Tibial nerve (tissue), 4 donors: ENCODE results near the gene DDX54.

ENCODE experiments used
- CTCF ChIP-seq, 5 experiments: fragments of 200-600 bp in 3 of 5; fragments of 450-650 bp in 2 of 5; sonication (generic) in 3 of 5; IDR thresholded peaks; one replicate each; pipeline ENCODE4 v1.5.1; 2016 to 2019; ENCODE audit warnings: antibody characterized with exemption in 5 of 5, mild to moderate bottlenecking in 3 of 5, moderate library complexity in 2 of 5
- EP300 ChIP-seq, 2 donors: sonication (generic); formaldehyde crosslinking; IDR thresholded peaks; one replicate each; pipeline ENCODE4 v1.6.1; 2017; ENCODE audit warnings: antibody characterized with exemption in 2 of 2, mild to moderate bottlenecking in 1 of 2
- POLR2A ChIP-seq, 2 donors: fragments of 450-650 bp; IDR thresholded peaks; one replicate each; pipeline ENCODE4 v1.6.1; 2017; ENCODE audit warnings: antibody characterized with exemption in 2 of 2, mild to moderate bottlenecking in 2 of 2, moderate library complexity in 2 of 2

DNA sequence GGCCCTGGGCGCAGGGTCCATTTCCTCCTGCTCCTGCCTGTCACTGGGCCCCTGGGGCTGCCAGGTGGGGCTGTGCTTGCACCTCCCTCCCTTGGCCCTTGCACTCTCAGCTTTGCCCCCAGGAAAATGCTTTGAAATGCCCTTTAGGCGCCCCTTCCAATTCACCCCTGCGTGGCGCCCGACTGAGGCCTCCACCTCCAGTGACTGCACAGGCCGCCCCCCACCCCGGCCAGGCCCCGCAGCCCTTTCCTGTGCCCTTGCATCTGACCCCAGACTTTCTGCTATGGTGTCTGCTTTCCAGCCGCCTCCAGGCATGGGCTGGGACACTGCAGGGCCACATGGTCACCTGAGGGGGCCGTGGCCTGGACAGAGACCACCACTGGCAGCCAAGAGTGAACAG lies 17.4 kb downstream of the DDX54 start:
- TF ChIP-seq CTCF (IDR thresholded peaks at IDR 0.05) (no peak), POLR2A (IDR thresholded peaks at IDR 0.05) (no peak), EP300 (IDR thresholded peaks at IDR 0.05) (no peak)
